Neural cell (in vitro differentiated cells): Measurements from ENCODE around the gene PTPRD. TPM values are rescaled to one million over a fixed set of nuclear protein-coding genes. Genes with fewer than 3 reads are reported as not detected.
A peak's percentile ranks its signal among the peaks of the same experiment; 100 is the strongest.

Experiments used
- H2AFZ ChIP-seq: fragments of 200-600, 300-800 bp; sonication (generic), shearing (Covaris generic); 2 replicates; pipeline ENCODE4 v1.6.0; 2014; ENCODE audit warnings: low read depth, mild to moderate bottlenecking, antibody characterized with exemption, low read length, moderate library complexity
- H3F3A ChIP-seq: fragments of 200-600 bp; shearing (Covaris generic); 2 replicates; pipeline ENCODE4 v1.6.1; 2016; ENCODE audit warnings: mild to moderate bottlenecking, moderate library complexity, mixed read lengths, antibody characterized with exemption, low read length; ENCODE audit not compliant: insufficient read depth, poor library complexity, severe bottlenecking
- H3K27ac ChIP-seq: fragments of 200-600, 300-800 bp; sonication (generic), shearing (Covaris generic); 2 replicates; pipeline ENCODE4 v1.5.1; 2014; ENCODE audit warnings: mild to moderate bottlenecking, low read length, moderate library complexity
- H3K27me3 ChIP-seq: fragments of 300-800, 200-600 bp; sonication (generic), shearing (Covaris generic); 2 replicates; pipeline ENCODE4 v1.6.0; 2014; ENCODE audit warnings: mild to moderate bottlenecking, low read depth, low read length, moderate library complexity; ENCODE audit not compliant: insufficient read depth
- H3K36me3 ChIP-seq: fragments of 300-800, 200-600 bp; sonication (generic), shearing (Covaris generic); 2 replicates; pipeline ENCODE4 v1.5.1; 2014; ENCODE audit warnings: mild to moderate bottlenecking, antibody characterized with exemption, low read length, moderate library complexity; ENCODE audit not compliant: insufficient read depth
- H3K4me2 ChIP-seq: fragments of 300-800, 200-600 bp; sonication (generic), shearing (Covaris generic); 2 replicates; pipeline ENCODE4 v1.6.0; 2014; ENCODE audit warnings: mild to moderate bottlenecking, low read length
- H3K4me3 ChIP-seq: fragments of 300-800, 200-600 bp; sonication (generic), shearing (Covaris generic); 2 replicates; pipeline ENCODE4 v1.5.1; 2014; ENCODE audit warnings: mild to moderate bottlenecking, low read length, moderate library complexity
- H3K79me2 ChIP-seq: fragments of 200-600 bp; shearing (Covaris generic); replicated peaks from 2 replicates; pipeline ENCODE4 v1.6.0; 2014; ENCODE audit warnings: mild to moderate bottlenecking, low read length, moderate library complexity; ENCODE audit not compliant: insufficient read depth
- H3K9ac ChIP-seq: fragments of 300-800, 200-600 bp; sonication (generic), shearing (Covaris generic); 2 replicates; pipeline ENCODE4 v1.6.1; 2016; ENCODE audit warnings: mild to moderate bottlenecking, low read length, mixed read lengths
- H3K9me2 ChIP-seq: fragments of 200-600 bp; shearing (Covaris generic); 2 replicates; pipeline ENCODE4 v1.6.1; 2016; ENCODE audit warnings: mild to moderate bottlenecking, low read length, mixed read lengths; ENCODE audit not compliant: insufficient read depth
- H3K9me3 ChIP-seq: fragments of 200-600, 300-800 bp; sonication (generic), shearing (Covaris generic); 2 replicates; pipeline ENCODE4 v1.6.1; 2016; ENCODE audit warnings: mild to moderate bottlenecking, mixed run types, low read length, moderate library complexity, mixed read lengths
- H4K20me1 ChIP-seq: fragments of 200-600 bp; shearing (Covaris generic); 2 replicates; pipeline ENCODE4 v1.6.1; 2016; ENCODE audit warnings: mild to moderate bottlenecking, mixed run types; ENCODE audit not compliant: insufficient read depth
- EP300 ChIP-seq: fragments of 450-650 bp; conservative IDR thresholded peaks from 2 replicates; pipeline ENCODE4 v1.6.1; 2014; ENCODE audit warnings: antibody characterized with exemption, mild to moderate bottlenecking, moderate library complexity; ENCODE audit not compliant: poor library complexity, severe bottlenecking
- EZH2 ChIP-seq: fragments of 200-600, 300-800 bp; shearing (Covaris generic), sonication (generic); IDR thresholded peaks from 2 replicates; pipeline ENCODE4 v1.6.1; 2014; ENCODE audit warnings: antibody characterized with exemption, low read length, borderline replicate concordance, mild to moderate bottlenecking; ENCODE audit not compliant: insufficient read depth, poor library complexity, severe bottlenecking
- MXI1 ChIP-seq: fragments of 450-650 bp; conservative IDR thresholded peaks from 2 replicates; pipeline ENCODE4 v1.6.1; 2014; ENCODE audit warnings: antibody characterized with exemption, mild to moderate bottlenecking; ENCODE audit not compliant: poor library complexity, severe bottlenecking
- POLR2AphosphoS5 ChIP-seq: IDR thresholded peaks from 2 replicates; pipeline ENCODE4 v1.6.1; 2012
- RAD21 ChIP-seq: fragments of 450-650 bp; conservative IDR thresholded peaks from 2 replicates; pipeline ENCODE4 v1.6.1; 2014; ENCODE audit warnings: antibody characterized with exemption, mild to moderate bottlenecking, moderate library complexity
- SMC3 ChIP-seq: fragments of 450-650 bp; conservative IDR thresholded peaks from 2 replicates; pipeline ENCODE4 v1.6.1; 2014; ENCODE audit warnings: antibody characterized with exemption, mild to moderate bottlenecking, moderate library complexity; ENCODE audit not compliant: poor library complexity
- TAF1 ChIP-seq: IDR thresholded peaks from 2 replicates; pipeline ENCODE4 v1.6.1; 2012; ENCODE audit warnings: low read depth
- polyA plus RNA-seq: library from polyadenylated mRNA; depleted of rRNA; stranded (reverse); fragments of >200 nt; gene quantifications from 2 replicates; pipeline ENCODE4 v1.2.3, GENCODE V29; 2014
- TF ChIP-seq, protein P1 (sequence below): IDR thresholded peaks from 2 replicates; pipeline ENCODE4 v1.6.1; 2012; ENCODE audit warnings: borderline replicate concordance
- TF ChIP-seq, protein P2 (sequence below): fragments of 450-650 bp; IDR thresholded peaks from 2 replicates; pipeline ENCODE4 v1.5.1; 2014; ENCODE audit warnings: antibody characterized with exemption, mild to moderate bottlenecking, moderate library complexity; ENCODE audit not compliant: poor library complexity, severe bottlenecking

PTPRD gene
- polyA plus RNA-seq, 1 donor from 2014 or later = 143 TPM

DNA sequence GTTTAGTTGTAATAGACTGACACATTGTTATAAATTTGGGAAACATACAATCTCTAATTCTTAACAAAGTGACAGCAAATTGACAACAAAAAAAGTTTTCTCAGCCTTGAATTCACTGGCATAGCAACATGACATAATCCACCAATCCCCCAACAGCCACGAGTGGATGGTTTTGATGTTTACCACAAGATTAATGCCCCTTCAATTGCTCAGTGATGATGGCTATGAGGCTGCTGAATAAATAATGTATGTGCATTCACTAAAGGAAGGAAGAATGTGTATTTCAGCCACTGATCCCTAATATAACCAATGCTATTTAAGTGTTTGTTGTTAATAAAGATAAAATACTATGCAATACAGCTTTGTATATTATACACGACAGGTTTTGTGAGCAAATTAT lies 2069.6 kb downstream of the PTPRD start:
- H4K20me1 ChIP-seq = no peaks in the 10 kb centered on the region

DNA sequence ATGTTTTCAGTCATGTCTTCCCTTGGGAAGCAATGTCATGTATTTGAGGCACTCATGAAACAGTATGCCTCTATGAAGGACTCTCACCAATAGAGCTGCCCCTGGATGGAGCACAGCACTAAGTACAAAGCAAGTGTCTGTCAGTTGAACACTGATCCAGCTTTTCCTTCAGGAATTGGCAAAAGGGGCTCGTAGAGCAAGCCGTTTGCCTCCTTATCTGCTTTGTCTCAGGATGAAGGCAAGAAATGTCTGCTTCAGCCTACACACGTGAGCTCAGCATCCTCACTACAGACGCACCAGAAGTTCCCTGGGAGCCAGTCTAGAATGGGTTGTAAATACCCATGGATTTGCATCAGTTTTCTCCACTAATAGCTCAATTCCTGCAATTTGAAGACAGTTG lies 2070.3 kb downstream of the PTPRD start:
- H3K27me3 ChIP-seq = no peaks in the 10 kb centered on the region

More for the DNA sequence above, 2069.6 kb downstream of the PTPRD start:
- Histone ChIP-seq H3K4me3 (no peak overlapping the region), H3K79me2 (peaks cover 6% of the 10 kb centered on the region), H3K9ac (no peak overlapping the region), H3K27me3 (no peaks in the 10 kb centered on the region), H3K4me2 (no peak overlapping the region), H3K36me3 (no peaks in the 10 kb centered on the region), H3K27ac (no peak overlapping the region), H3K9me2 (no peaks in the 10 kb centered on the region), H2AFZ (no peak overlapping the region), H3K9me3 (no peaks in the 10 kb centered on the region), H3F3A (no peaks in the 10 kb centered on the region)
- TF ChIP-seq POLR2AphosphoS5 (no peak), RAD21 (no peak), TAF1 (no peak), EZH2 (no peak), MXI1 (no peak), SMC3 (no peak), EP300 (no peak)
- TF ChIP-seq, protein P1, sequence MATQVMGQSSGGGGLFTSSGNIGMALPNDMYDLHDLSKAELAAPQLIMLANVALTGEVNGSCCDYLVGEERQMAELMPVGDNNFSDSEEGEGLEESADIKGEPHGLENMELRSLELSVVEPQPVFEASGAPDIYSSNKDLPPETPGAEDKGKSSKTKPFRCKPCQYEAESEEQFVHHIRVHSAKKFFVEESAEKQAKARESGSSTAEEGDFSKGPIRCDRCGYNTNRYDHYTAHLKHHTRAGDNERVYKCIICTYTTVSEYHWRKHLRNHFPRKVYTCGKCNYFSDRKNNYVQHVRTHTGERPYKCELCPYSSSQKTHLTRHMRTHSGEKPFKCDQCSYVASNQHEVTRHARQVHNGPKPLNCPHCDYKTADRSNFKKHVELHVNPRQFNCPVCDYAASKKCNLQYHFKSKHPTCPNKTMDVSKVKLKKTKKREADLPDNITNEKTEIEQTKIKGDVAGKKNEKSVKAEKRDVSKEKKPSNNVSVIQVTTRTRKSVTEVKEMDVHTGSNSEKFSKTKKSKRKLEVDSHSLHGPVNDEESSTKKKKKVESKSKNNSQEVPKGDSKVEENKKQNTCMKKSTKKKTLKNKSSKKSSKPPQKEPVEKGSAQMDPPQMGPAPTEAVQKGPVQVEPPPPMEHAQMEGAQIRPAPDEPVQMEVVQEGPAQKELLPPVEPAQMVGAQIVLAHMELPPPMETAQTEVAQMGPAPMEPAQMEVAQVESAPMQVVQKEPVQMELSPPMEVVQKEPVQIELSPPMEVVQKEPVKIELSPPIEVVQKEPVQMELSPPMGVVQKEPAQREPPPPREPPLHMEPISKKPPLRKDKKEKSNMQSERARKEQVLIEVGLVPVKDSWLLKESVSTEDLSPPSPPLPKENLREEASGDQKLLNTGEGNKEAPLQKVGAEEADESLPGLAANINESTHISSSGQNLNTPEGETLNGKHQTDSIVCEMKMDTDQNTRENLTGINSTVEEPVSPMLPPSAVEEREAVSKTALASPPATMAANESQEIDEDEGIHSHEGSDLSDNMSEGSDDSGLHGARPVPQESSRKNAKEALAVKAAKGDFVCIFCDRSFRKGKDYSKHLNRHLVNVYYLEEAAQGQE = no peak
- TF ChIP-seq, protein P2, sequence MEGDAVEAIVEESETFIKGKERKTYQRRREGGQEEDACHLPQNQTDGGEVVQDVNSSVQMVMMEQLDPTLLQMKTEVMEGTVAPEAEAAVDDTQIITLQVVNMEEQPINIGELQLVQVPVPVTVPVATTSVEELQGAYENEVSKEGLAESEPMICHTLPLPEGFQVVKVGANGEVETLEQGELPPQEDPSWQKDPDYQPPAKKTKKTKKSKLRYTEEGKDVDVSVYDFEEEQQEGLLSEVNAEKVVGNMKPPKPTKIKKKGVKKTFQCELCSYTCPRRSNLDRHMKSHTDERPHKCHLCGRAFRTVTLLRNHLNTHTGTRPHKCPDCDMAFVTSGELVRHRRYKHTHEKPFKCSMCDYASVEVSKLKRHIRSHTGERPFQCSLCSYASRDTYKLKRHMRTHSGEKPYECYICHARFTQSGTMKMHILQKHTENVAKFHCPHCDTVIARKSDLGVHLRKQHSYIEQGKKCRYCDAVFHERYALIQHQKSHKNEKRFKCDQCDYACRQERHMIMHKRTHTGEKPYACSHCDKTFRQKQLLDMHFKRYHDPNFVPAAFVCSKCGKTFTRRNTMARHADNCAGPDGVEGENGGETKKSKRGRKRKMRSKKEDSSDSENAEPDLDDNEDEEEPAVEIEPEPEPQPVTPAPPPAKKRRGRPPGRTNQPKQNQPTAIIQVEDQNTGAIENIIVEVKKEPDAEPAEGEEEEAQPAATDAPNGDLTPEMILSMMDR = no peak

More for the DNA sequence above, 2070.3 kb downstream of the PTPRD start:
- Histone ChIP-seq H3K79me2 (peaks cover 6% of the 10 kb centered on the region), H4K20me1 (no peaks in the 10 kb centered on the region), H3K9me2 (no peaks in the 10 kb centered on the region), H3F3A (no peaks in the 10 kb centered on the region), H2AFZ (no peak overlapping the region), H3K4me3 (no peak overlapping the region), H3K36me3 (no peaks in the 10 kb centered on the region), H3K4me2 (no peak overlapping the region), H3K27ac (peak overlapping the region; percentile 31), H3K9me3 (no peaks in the 10 kb centered on the region), H3K9ac (no peak overlapping the region)
- TF ChIP-seq EP300 = no peak
- no peak for TF ChIP-seq EZH2
- TF ChIP-seq POLR2AphosphoS5 = peak; percentile 34
- TF ChIP-seq, protein P1 = no peak
